H1 (cell line): ENCODE measurements around the gene PLVAP. TPM values are rescaled to one million over a fixed set of nuclear protein-coding genes. Genes with fewer than 3 reads are reported as not detected.

Experiments used
- CTCF ChIA-PET: fragments of 300-600 bp; sonication (Branson Sonifier 250); formaldehyde crosslinking; loops from one replicate; lab custom pipeline; 2021; ENCODE audit not compliant: partially characterized antibody; lab: Charles Lee
- POLR2A ChIA-PET: fragments of 300-600 bp; sonication (Branson Sonifier 250); formaldehyde crosslinking; loops from one replicate; lab custom pipeline; 2021; ENCODE audit warnings: inconsistent platforms; ENCODE audit not compliant: partially characterized antibody; lab: Charles Lee
- DNase-seq, 2 experiments: peaks; one replicate each; pipeline versions ENCODE4 v3.0.0 to v3.0.0-alpha.2; 2010 to 2022; ENCODE audit warnings: low spot score in 2 of 2, low read depth in 1 of 2, mixed read lengths in 1 of 2
- FAIRE-seq: peaks from 2 replicates; lab custom pipeline; 2011; peaks lifted over from hg19 to GRCh38; lab: Jason Lieb, UNC
- H2AFZ ChIP-seq: 2 replicates; pipeline ENCODE4 v1.8.1; 2012; ENCODE audit warnings: low read length, inconsistent platforms
- H2AK5ac ChIP-seq: 2 replicates; pipeline ENCODE4 v1.6.1; 2013; ENCODE audit warnings: low read depth, low read length
- H2BK120ac ChIP-seq: replicated peaks from 2 replicates; pipeline ENCODE3; 2013; ENCODE audit warnings: low read depth, low read length, inconsistent platforms
- H2BK12ac ChIP-seq: 2 replicates; pipeline ENCODE4 v1.6.1; 2013; ENCODE audit warnings: low read depth, low read length
- H2BK15ac ChIP-seq: 2 replicates; pipeline ENCODE4 v1.6.1; 2013; ENCODE audit warnings: low read length
- H2BK20ac ChIP-seq: 2 replicates; pipeline ENCODE4 v1.6.1; 2013; ENCODE audit warnings: low read length
- H2BK5ac ChIP-seq: 2 replicates; pipeline ENCODE4 v1.6.1; 2013; ENCODE audit warnings: low read depth, low read length
- H3K14ac ChIP-seq: 2 replicates; pipeline ENCODE4 v1.6.1; 2013; ENCODE audit warnings: inconsistent platforms; ENCODE audit not compliant: insufficient read length
- H3K18ac ChIP-seq: 2 replicates; pipeline ENCODE4 v1.6.1; 2013; ENCODE audit warnings: low read length; ENCODE audit errors: extremely low read depth
- H3K23ac ChIP-seq: 2 replicates; pipeline ENCODE4 v1.6.1; 2013; ENCODE audit warnings: inconsistent platforms; ENCODE audit not compliant: insufficient read length
- H3K23me2 ChIP-seq: 2 replicates; pipeline ENCODE4 v1.6.1; 2013; ENCODE audit warnings: low read depth, low read length
- H3K27ac ChIP-seq: 2 replicates; pipeline ENCODE4 v1.6.1; 2011; ENCODE audit warnings: low read depth, low read length, inconsistent platforms
- H3K27me3 ChIP-seq, 4 experiments: replicated peaks in 1 of 4; 1 replicate in 1 of 4; 2 replicates in 3 of 4; pipeline versions ENCODE4 v1.6.1 to v1.8.1; 2011 to 2013; ENCODE audit warnings: low read length in 3 of 4, mild to moderate bottlenecking in 3 of 4, inconsistent platforms in 2 of 4, mixed read lengths in 2 of 4, moderate library complexity in 1 of 4; ENCODE audit not compliant: control insufficient read depth in 3 of 4, insufficient read depth in 3 of 4; ENCODE audit errors: extremely low read depth in 1 of 4
- H3K36me3 ChIP-seq, 4 experiments: 2 replicates each; pipeline versions ENCODE4 v1.6.1 to v1.8.1; 2011 to 2013; ENCODE audit warnings: mild to moderate bottlenecking in 4 of 4, low read length in 3 of 4, moderate library complexity in 2 of 4, control low read depth in 1 of 4, inconsistent platforms in 1 of 4; ENCODE audit not compliant: insufficient read depth in 4 of 4, control insufficient read depth in 2 of 4
- H3K4ac ChIP-seq: replicated peaks from 2 replicates; pipeline ENCODE3; 2013; ENCODE audit warnings: low read length, low read depth, mixed read lengths, inconsistent platforms; ENCODE audit not compliant: insufficient read length
- H3K4me1 ChIP-seq, 4 experiments: replicated peaks in 1 of 4; 1 replicate in 1 of 4; 2 replicates in 3 of 4; pipeline versions ENCODE4 v1.6.1 to v1.8.1; 2011 to 2013; ENCODE audit warnings: low read length in 3 of 4, inconsistent platforms in 2 of 4, mixed read lengths in 1 of 4; ENCODE audit not compliant: insufficient read depth in 4 of 4, control insufficient read depth in 3 of 4
- H3K4me2 ChIP-seq, 2 experiments: 2 replicates each; pipeline versions ENCODE4 v1.6.1 to v1.8.1; 2011 to 2013; ENCODE audit warnings: low read depth in 2 of 2, low read length in 2 of 2, control low read depth in 1 of 2, inconsistent platforms in 1 of 2, mild to moderate bottlenecking in 1 of 2; ENCODE audit not compliant: insufficient read depth in 1 of 2
- H3K4me3 ChIP-seq, 4 experiments: fragments of 200-600, 300-600 bp in 1 of 4; sonication (generic), shearing (Covaris generic), sonication (Bioruptor Twin) in 1 of 4; 2 replicates each; pipeline versions ENCODE4 v1.5.1 to v1.8.1; 2011 to 2016; ENCODE audit warnings: low read length in 4 of 4, low read depth in 3 of 4, control low read depth in 2 of 4, inconsistent platforms in 2 of 4, mild to moderate bottlenecking in 2 of 4, mixed read lengths in 1 of 4, moderate library complexity in 1 of 4; ENCODE audit not compliant: insufficient read depth in 2 of 4; ENCODE audit errors: extremely low read depth in 1 of 4
- H3K56ac ChIP-seq: replicated peaks from 2 replicates; pipeline ENCODE3; 2013; ENCODE audit warnings: low read depth, mild to moderate bottlenecking, mixed read lengths, low read length, inconsistent platforms; ENCODE audit not compliant: insufficient read length
- H3K79me1 ChIP-seq: 2 replicates; pipeline ENCODE4 v1.6.1; 2013; ENCODE audit warnings: low read depth, low read length, control low read depth
- H3K79me2 ChIP-seq, 2 experiments: 2 replicates each; pipeline versions ENCODE4 v1.6.1 to v1.8.1; 2012 to 2013; ENCODE audit warnings: low read length in 2 of 2, mild to moderate bottlenecking in 2 of 2, inconsistent platforms in 1 of 2; ENCODE audit not compliant: insufficient read depth in 2 of 2, control insufficient read depth in 1 of 2
- H3K9ac ChIP-seq, 4 experiments: replicated peaks in 1 of 4; 1 replicate in 1 of 4; 2 replicates in 3 of 4; pipeline versions ENCODE4 v1.6.1 to v1.8.1; 2011 to 2013; ENCODE audit warnings: low read depth in 3 of 4, low read length in 3 of 4, control low read depth in 2 of 4, mild to moderate bottlenecking in 2 of 4, moderate library complexity in 2 of 4, inconsistent platforms in 1 of 4; ENCODE audit errors: extremely low read depth in 1 of 4
- H3K9me3 ChIP-seq, 2 experiments: 2 replicates each; pipeline versions ENCODE4 v1.6.1 to v1.8.1; 2012 to 2013; ENCODE audit warnings: mild to moderate bottlenecking in 2 of 2, moderate library complexity in 2 of 2, control low read depth in 1 of 2, inconsistent platforms in 1 of 2, low read depth in 1 of 2, low read length in 1 of 2, mixed read lengths in 1 of 2; ENCODE audit not compliant: insufficient read depth in 2 of 2
- H4K20me1 ChIP-seq, 2 experiments: replicated peaks in 1 of 2; 2 replicates each; pipeline versions ENCODE3 to v1.8.1; 2011 to 2013; ENCODE audit warnings: inconsistent platforms in 2 of 2, low read length in 2 of 2, mild to moderate bottlenecking in 1 of 2; ENCODE audit not compliant: insufficient read depth in 2 of 2, control insufficient read depth in 1 of 2
- H4K5ac ChIP-seq: 2 replicates; pipeline ENCODE4 v1.6.1; 2013; ENCODE audit warnings: low read length, low read depth, mixed read lengths, inconsistent platforms; ENCODE audit not compliant: insufficient read length
- H4K8ac ChIP-seq: 2 replicates; pipeline ENCODE4 v1.8.0; 2013; ENCODE audit warnings: mild to moderate bottlenecking, moderate library complexity, low read length, inconsistent platforms; ENCODE audit not compliant: insufficient read depth; ENCODE audit errors: extremely low read depth
- H4K91ac ChIP-seq: replicated peaks from 2 replicates; pipeline ENCODE3; 2013; ENCODE audit warnings: low read length, mixed read lengths, inconsistent platforms; ENCODE audit not compliant: insufficient read length
- BCL11A ChIP-seq, 2 experiments: IDR thresholded peaks; one replicate each; pipeline ENCODE4 v1.6.1; 2011; ENCODE audit warnings: low read depth in 2 of 2, low read length in 2 of 2, mild to moderate bottlenecking in 2 of 2
- CREB1 ChIP-seq: IDR thresholded peaks from 2 replicates; pipeline ENCODE4 v1.6.1; 2012; ENCODE audit warnings: inconsistent platforms
- POLR2AphosphoS5 ChIP-seq: IDR thresholded peaks from 2 replicates; pipeline ENCODE4 v1.6.1; 2011; ENCODE audit warnings: low read depth, low read length
- RAD21 ChIP-seq, 2 experiments: IDR thresholded peaks in 1 of 2; conservative IDR thresholded peaks in 1 of 2; 2 replicates each; pipeline ENCODE4 v1.6.1; 2011; ENCODE audit warnings: low read depth in 2 of 2, low read length in 2 of 2, improper control_type of control experiment in 1 of 2, inconsistent platforms in 1 of 2, mild to moderate bottlenecking in 1 of 2, moderate library complexity in 1 of 2
- WGBS, 2 experiments: shearing (Covaris generic) in 1 of 2; methylation state at CpG; one replicate each; pipeline versions ENCODE4 v1.1.6 to v1.1.7; 2013 to 2015; ENCODE audit warnings: low lambda C conversion rate in 2 of 2, mixed read lengths in 2 of 2, inconsistent platforms in 1 of 2, low coverage in 1 of 2, missing lambda C conversion rate in 1 of 2; ENCODE audit not compliant: insufficient replicate concordance in 2 of 2, insufficient coverage in 1 of 2, insufficient read length in 1 of 2; ENCODE audit errors: extremely low coverage in 1 of 2, missing lambda C conversion rate in 1 of 2; 5-methylcytosine and 5-hydroxymethylcytosine counted together
- polyA plus RNA-seq, 7 experiments: library from polyadenylated mRNA; depleted of rRNA in 3 of 7; stranded (reverse) in 5 of 7; unstranded in 2 of 7; fragments of >200 nt in 5 of 7; fragments of 200-250 nt in 2 of 7; gene quantifications; 1 replicate in 5 of 7; 2 replicates in 1 of 7; 4 replicates in 1 of 7; pipeline versions ENCODE4 v1.2.1 to v1.2.3, GENCODE V29; 2011 to 2013; ENCODE audit warnings: missing spikeins in 2 of 7, mixed read lengths in 2 of 7
- total RNA-seq: library from RNA; stranded (reverse); fragmentation: NEBNext Ultra II Directional; extraction: Animal tissue kit (Norgen Biotek cat#: 25700); gene quantifications from 2 replicates; pipeline ENCODE4 v1.2.1, GENCODE V29; 2021
- TF ChIP-seq, protein P1 (sequence below): IDR thresholded peaks from 2 replicates; pipeline ENCODE4 v1.6.1; 2012; ENCODE audit warnings: inconsistent platforms
- TF ChIP-seq, protein P2 (sequence below): IDR thresholded peaks from 2 replicates; pipeline ENCODE4 v1.6.1; 2012; ENCODE audit warnings: inconsistent platforms

PLVAP gene
- total and polyA plus RNA-seq, 2 of the 8 experiments (the other 6 are each of a cell fraction or from before 2014, with no cell fraction given): 0.32 TPM; not detected in 1

DNA sequence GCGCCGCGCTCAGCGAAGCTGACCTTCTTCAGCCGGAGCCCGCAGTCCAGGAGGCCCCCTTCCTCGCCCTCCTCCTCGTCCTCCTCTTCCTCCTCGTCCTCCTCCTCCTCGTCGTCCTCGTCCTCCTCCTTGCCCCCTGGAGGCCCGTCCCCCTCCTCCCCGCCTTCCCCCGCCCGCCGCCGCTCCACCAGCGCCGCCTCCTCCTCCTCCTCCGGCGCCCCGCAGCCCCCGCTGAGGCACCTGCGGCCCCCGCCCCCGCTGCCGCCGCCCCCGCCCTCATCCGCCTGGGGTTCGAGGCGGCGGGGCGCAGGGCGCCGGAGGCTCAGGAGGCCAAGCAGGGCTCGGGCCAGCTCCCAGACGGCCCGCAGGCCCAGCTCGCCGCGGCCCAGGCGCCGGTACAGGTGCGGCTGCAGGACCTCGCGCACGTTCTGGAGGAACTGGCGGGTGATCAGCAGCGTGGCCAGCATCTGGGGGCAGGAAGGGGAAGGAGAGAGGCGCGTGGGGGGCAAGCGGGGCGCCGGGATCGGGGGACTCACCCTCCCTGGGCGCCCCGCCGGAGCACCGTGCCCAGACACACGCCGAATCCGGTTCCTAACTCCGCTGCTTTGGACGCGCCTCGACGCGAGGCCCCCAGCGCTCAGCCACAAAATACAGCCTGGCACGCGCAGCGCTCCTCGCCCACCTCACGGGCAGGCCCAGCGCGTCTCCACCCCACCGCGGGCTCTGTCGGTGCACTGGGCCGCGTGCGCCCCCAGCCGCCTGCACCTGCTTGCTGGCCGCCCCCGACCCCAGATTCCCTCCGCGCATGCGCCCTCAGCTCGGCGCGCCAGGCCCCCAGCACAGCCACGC is 48.4 kb downstream of the PLVAP start:
- H3K27me3 ChIP-seq: no peaks in the 10 kb centered on the region; a peak in 1 of 7 replicates

More for the DNA sequence above, 48.4 kb downstream of the PLVAP start:
- CTCF ChIA-PET: interaction anchor here (1.7 to 3.3 kb wide), 5 partner anchors 20 to 61 kb away, joined by 4 to 13 read pairs (median 6); partner anchors contain the start of genes DDA1 and MRPL34
- Histone ChIP-seq H3K79me1 (0 out of 2 replicates have a peak, but pooled peaks cover 2% of the 10 kb centered on the region), H3K23ac (no peak overlapping the region), H2BK5ac (0 out of 2 replicates have a peak overlapping the region, but pooled peaks have one; percentile 55), H2AK5ac (no peak overlapping the region), H3K79me2 (no peaks in the 10 kb centered on the region), H4K8ac (peak overlapping the region; percentile 89), H2BK15ac (0 out of 2 replicates have a peak overlapping the region, but pooled peaks have one; percentile 100), H4K91ac (peak overlapping the region; percentile 85), H3K9me3 (no peaks in the 10 kb centered on the region), H3K14ac (no peak overlapping the region), H3K4ac (peak overlapping the region; percentile 57), H3K23me2 (peaks cover 7% of the 10 kb centered on the region; the same call in 1 of the 2 replicates), H2BK12ac (no peak overlapping the region), H2AFZ (no peak overlapping the region), H2BK20ac (no peak overlapping the region), H4K5ac (peak overlapping the region; percentile 78), H3K27ac (peak overlapping the region; percentile 60; the same call in 1 of the 2 replicates), H3K56ac (peak overlapping the region; percentile 77), H3K36me3 (peaks cover 0 to 10% (median 4%) of the 10 kb centered on the region in 4 experiments; a peak in 4 of 8 replicates), H3K4me2 (peak overlapping the region; percentile 72 to 83), H3K4me3 (peak overlapping the region; percentile 60 to 95 (median 61)), H3K4me1 (peaks cover 0 to 26% (median 19%) of the 10 kb centered on the region in 4 experiments; a peak in 6 of 7 replicates), H3K9ac (peak overlapping the region in 3 of 4 experiments; percentile 25 to 58 (median 45); a peak in 4 of 7 replicates), H3K18ac (peak overlapping the region; percentile 90), H2BK120ac (no peak overlapping the region), H4K20me1 (peaks cover 0 to 14% of the 10 kb centered on the region in 2 experiments)
- 24% methylated on average over 40 of the region's 94 CpGs; no CpG with 5 or more reads in 1 of the 2 experiments for WGBS, 2 experiments
- TF ChIP-seq, protein P1, sequence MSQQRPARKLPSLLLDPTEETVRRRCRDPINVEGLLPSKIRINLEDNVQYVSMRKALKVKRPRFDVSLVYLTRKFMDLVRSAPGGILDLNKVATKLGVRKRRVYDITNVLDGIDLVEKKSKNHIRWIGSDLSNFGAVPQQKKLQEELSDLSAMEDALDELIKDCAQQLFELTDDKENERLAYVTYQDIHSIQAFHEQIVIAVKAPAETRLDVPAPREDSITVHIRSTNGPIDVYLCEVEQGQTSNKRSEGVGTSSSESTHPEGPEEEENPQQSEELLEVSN: peak; percentile 96
- peak; percentile 31; the same call in 1 of the 2 replicates for TF ChIP-seq CREB1
- TF ChIP-seq, protein P2, sequence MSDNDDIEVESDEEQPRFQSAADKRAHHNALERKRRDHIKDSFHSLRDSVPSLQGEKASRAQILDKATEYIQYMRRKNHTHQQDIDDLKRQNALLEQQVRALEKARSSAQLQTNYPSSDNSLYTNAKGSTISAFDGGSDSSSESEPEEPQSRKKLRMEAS: peak; percentile 93
- TF ChIP-seq RAD21 (IDR thresholded peaks at IDR 0.05 in 1 of 2, conservative IDR thresholded peaks at IDR 0.05 in 1 of 2; ENCODE audit: low read depth in 2 of 2, low read length in 2 of 2): peak in 1 of 2 experiments; percentile 12; a peak in 1 of 4 replicates
- peak; percentile 20; the same call in 1 of the 2 replicates for TF ChIP-seq POLR2AphosphoS5
- TF ChIP-seq BCL11A (IDR thresholded peaks at IDR 0.05; ENCODE audit: low read depth in 2 of 2, low read length in 2 of 2): no peak
- DNase-seq (peak in 1 of 2 experiments; percentile 77), FAIRE-seq (no peak)
- POLR2A ChIA-PET: interaction anchor here (0.9 to 17.1 kb wide), 7 partner anchors 10 to 115 kb away, joined by 3 to 329 read pairs (median 4); partner anchors contain the start of genes ABHD8, ANO8, BABAM1 and DDA1
